Right ventricle myocardium inferior (tissue), 1 donor: ENCODE data around the gene MAML2. TPM values are rescaled to one million over a fixed set of nuclear protein-coding genes. Genes with fewer than 3 reads are reported as not detected.

Experiments
- ATAC-seq: fragments of 200-7000 bp; cut with Tn5 transposase; one replicate; pipeline ENCODE4 v1.9.1; 2020; ENCODE audit warnings: mild to moderate bottlenecking, moderate library complexity
- DNase-seq: peaks from one replicate; pipeline ENCODE4 v3.0.0; 2021; ENCODE audit errors: missing footprints
- intact Hi-C: fragments of 100-400 bp; cut with DNase I; formaldehyde crosslinking; loops from one replicate; pipeline ENCODE4 v1.11.0; 2022
- total RNA-seq: library from RNA; stranded (reverse); fragmentation: NEBNext Ultra II Directional; extraction: Animal tissue kit (Norgen Biotek cat#: 25700); gene quantifications from one replicate; pipeline ENCODE4 v1.2.1, GENCODE V29; 2021
- donor health status: DM: no; HTN: yes; CAD: no; lungs with severe emphysema.

MAML2 gene
- total RNA-seq, 1 donor from 2014 or later, result 5.2 TPM

GRCh38 chr11:96107143-96107824 is 235.7 kb downstream of the MAML2 start:
- intact Hi-C loops, result no loop called here

GRCh38 chr11:96106645-96107044 is 236.3 kb downstream of the MAML2 start:
- no peak for DNase-seq
- no peak for ATAC-seq
- intact Hi-C loops, result no loop called here

More at GRCh38 chr11:96107143-96107824, 235.7 kb downstream of the MAML2 start:
- DNase-seq (no peak), ATAC-seq (no peak)

DNA sequence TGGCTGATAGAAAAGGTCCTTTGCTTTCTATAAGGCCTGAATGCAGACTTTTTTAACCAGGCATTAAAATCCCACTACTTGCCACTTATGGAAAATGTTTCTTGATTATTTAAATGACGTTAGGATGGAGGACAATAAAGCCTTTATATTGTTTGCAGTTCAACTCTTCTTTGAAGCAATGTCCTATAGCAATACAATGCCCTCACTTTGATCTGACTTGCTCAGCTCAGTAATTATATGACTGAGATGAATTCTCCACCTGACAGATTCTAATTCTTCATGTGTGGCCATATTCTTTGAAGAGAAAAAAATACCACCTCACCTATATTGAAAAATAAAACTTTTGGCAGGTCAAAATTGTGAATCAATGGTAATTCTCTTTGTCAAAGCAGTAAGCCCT is 237.1 kb downstream of the MAML2 start:
- DNase-seq (no peak), ATAC-seq (no peak)
- intact Hi-C loops, result no loop called here

- ATAC-seq, result no peak
- DNase-seq, result no peak
- intact Hi-C loops, result no loop called here
These were observed 237.6 kb downstream of the MAML2 start for GRCh38 chr11:96105197-96105895.

GRCh38 chr11:96104496-96104895 is 238.5 kb downstream of the MAML2 start:
- intact Hi-C loops, result no loop called here
- ATAC-seq, result no peak
- no peak for DNase-seq

GRCh38 chr11:96103721-96104120 is 239.3 kb downstream of the MAML2 start:
- ATAC-seq (no peak), DNase-seq (no peak)
- intact Hi-C loops, result no loop called here

GRCh38 chr11:96103102-96103501 is 239.9 kb downstream of the MAML2 start:
- ATAC-seq (no peak), DNase-seq (no peak)
- intact Hi-C loops, result no loop called here

DNA sequence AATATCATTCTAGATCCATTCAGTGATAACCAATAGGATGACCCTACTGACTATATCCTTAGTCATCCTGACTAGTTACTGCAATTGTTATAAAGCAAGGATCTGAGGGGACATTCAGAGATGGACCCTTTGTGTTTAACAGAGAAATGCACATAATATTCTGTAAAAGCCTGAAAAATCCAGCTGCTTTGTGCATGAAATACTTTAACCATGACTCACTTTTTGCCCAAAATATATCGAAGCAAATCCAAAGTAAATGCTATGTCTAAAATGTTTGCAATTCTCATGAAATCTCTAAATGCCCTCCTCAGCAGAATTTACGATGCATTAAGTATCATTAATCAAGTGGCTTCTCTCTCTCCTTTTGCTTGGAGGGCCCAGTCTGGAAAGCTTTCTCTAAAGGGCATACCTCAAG is 240.3 kb downstream of the MAML2 start:
- intact Hi-C loops, result no loop called here
- no peak for ATAC-seq
- no peak for DNase-seq

- intact Hi-C loops, result no loop called here
- DNase-seq (no peak), ATAC-seq (no peak)
These were observed 241.8 kb downstream of the MAML2 start for GRCh38 chr11:96101146-96101545.

DNA sequence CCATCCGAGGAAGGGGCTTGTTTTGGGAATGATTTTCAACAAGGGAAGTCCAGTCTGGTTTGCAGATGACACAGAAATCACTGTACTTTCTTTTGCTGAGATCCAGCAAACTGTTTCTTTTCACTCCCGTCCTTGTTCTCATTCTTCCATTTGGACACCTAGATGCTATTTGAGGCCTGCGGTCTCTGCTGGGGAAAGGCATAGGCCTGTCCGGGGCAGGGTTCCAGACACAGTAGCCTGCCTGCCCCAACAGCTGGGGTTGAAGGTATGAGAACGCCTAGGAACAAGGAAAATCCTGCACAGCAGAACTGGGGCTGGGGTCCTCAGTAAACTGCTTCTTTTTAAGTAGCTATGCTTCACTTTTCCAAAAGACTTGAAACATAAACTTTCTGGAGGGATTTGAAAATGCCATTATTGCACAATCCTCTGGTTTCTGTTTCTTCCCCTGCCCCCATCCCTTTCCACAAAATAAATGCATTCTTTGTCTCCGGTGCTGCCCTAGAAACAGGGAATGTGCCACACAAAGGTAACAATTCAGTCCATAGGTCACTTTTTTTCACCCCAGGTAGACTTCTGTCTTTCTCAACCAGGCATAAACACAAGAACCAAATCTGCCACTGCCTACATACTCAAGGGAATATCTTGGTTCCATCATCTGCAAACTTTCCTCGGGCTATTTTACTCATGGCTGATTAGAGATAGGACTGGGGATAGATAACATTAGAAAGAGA is 244.3 kb downstream of the MAML2 start:
- intact Hi-C loops, result no loop called here
- DNase-seq (no peak), ATAC-seq (peak; percentile 59)

GRCh38 chr11:96097844-96098421 is 245.1 kb downstream of the MAML2 start:
- DNase-seq, result no peak
- ATAC-seq, result peak; percentile 40
- intact Hi-C loops, result no loop called here

- DNase-seq (no peak), ATAC-seq (no peak)
- intact Hi-C loops, result no loop called here
These were observed 246.6 kb downstream of the MAML2 start for GRCh38 chr11:96096360-96096759.

DNA sequence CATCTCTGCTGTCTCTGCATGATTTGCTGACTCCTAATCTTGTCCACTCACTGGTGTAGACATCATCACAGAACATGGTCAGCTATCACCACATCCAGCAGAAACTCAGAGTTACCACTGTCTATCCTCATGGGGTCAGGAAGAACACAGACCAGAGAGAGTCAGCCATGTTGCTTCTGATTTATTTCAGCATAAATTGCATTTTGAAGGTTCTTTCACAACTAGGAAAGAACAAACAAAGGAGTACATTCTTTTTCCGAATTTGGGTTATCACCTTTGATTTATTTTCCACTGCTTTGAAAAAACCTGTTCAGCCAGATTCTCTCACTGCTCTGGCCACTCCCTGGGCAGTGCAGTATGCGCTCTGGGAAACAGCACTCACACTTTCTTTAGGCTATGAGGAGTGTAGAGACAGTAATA is 247.1 kb downstream of the MAML2 start:
- no peak for DNase-seq
- intact Hi-C loops, result no loop called here
- no peak for ATAC-seq

- intact Hi-C loops, result no loop called here
- DNase-seq, result no peak
- ATAC-seq, result no peak
These were observed 248.8 kb downstream of the MAML2 start for GRCh38 chr11:96094156-96094555.

GRCh38 chr11:96092511-96092910 is 250.5 kb downstream of the MAML2 start:
- intact Hi-C loops, result no loop called here
- no peak for DNase-seq
- no peak for ATAC-seq

DNA sequence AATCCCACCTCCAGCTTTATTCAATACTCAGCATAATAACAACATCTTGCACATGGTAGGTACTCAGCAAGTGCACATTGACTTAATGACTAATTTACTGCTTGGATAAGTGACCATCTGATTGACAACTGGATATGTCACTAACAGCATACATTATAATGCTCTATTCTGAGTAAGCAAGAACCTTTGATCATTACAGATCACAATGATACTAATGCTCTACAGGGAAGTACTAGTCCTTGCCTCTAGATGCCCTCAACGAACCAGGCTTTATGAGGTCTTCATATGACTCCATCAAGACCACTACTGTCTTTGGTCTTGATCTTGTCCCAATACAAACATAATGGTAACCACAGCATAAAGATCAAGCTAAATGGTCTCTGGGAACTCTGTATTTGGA is 251.5 kb downstream of the MAML2 start:
- intact Hi-C loops, result no loop called here
- DNase-seq (no peak), ATAC-seq (no peak)

DNA sequence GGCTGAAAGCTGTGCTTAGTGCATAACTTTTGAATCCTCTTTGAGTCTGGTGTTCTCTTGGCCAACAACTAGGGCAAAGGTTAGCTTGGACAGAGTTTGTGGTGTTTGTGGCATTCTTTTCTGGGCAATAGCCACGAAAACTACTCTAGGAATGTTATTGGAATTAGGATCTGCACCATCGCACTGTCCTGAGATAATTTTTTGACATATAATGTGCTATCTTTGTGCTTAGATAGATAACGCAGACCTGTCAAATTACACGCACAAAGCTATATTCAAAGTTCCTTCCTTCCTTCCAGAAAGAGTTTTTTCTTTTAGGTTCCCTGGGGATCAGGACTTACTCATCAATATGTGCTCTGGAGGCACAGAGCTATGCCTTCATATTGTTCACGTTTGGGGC is 252.3 kb downstream of the MAML2 start:
- DNase-seq, result no peak
- ATAC-seq, result no peak
- intact Hi-C loops, result no loop called here

- no peak for ATAC-seq
- intact Hi-C loops, result no loop called here
- no peak for DNase-seq
These were observed 254.1 kb downstream of the MAML2 start for GRCh38 chr11:96088914-96089313.

GRCh38 chr11:96086111-96086510 is 256.9 kb downstream of the MAML2 start:
- intact Hi-C loops, result no loop called here
- ATAC-seq (no peak), DNase-seq (no peak)
